H7 (cell line): ENCODE measurements around the gene CDKN1C. TPM values are rescaled to one million over a fixed set of nuclear protein-coding genes. Genes with fewer than 3 reads are reported as not detected.

Source experiments
- DNase-seq: peaks from one replicate; pipeline ENCODE4 v3.0.0; 2012
- H3K27me3 ChIP-seq: 2 replicates; pipeline ENCODE4 v1.6.0; 2011; ENCODE audit warnings: mild to moderate bottlenecking, low read length; ENCODE audit not compliant: control insufficient read depth, insufficient read depth
- H3K36me3 ChIP-seq: replicated peaks from 2 replicates; pipeline ENCODE4 v1.5.1; 2011; ENCODE audit warnings: low read length; ENCODE audit not compliant: control insufficient read depth, insufficient read depth
- H3K4me3 ChIP-seq: 2 replicates; pipeline ENCODE4 v1.5.1; 2011; ENCODE audit warnings: low read depth, mild to moderate bottlenecking, control low read depth, low read length, moderate library complexity; ENCODE audit not compliant: insufficient read depth
- total RNA-seq: library from RNA; depleted of rRNA; stranded (reverse); fragments of >200 nt; shearing (Covaris generic); gene quantifications from 2 replicates; pipeline ENCODE4 v1.2.3, GENCODE V29; 2014

The CDKN1C gene
- total RNA-seq, 1 experiment from 2014 or later: 58.4 TPM

DNA sequence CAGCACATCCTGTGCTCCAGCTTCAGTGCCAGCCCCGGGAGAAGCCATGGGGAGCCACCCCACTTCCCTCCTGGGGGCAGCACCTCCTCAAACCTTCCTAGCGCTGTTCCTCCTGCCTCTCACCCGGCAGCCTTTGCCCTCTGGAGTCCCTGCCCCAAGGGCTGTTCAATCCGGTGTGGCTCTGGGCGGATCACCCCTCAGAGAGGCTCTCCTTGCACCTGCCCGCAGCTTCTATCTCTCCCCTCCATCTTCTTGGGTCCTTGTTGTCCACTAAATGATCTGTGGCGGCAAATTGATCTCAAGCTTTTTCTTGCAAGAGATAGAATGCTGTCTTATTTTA is 18.1 kb upstream of the CDKN1C start:
- Histone ChIP-seq H3K36me3 (no peaks in the 10 kb centered on the region), H3K27me3 (peaks cover 2% of the 10 kb centered on the region; the same call in 1 of the 2 replicates), H3K4me3 (no peak overlapping the region)
- no peak for DNase-seq

DNA sequence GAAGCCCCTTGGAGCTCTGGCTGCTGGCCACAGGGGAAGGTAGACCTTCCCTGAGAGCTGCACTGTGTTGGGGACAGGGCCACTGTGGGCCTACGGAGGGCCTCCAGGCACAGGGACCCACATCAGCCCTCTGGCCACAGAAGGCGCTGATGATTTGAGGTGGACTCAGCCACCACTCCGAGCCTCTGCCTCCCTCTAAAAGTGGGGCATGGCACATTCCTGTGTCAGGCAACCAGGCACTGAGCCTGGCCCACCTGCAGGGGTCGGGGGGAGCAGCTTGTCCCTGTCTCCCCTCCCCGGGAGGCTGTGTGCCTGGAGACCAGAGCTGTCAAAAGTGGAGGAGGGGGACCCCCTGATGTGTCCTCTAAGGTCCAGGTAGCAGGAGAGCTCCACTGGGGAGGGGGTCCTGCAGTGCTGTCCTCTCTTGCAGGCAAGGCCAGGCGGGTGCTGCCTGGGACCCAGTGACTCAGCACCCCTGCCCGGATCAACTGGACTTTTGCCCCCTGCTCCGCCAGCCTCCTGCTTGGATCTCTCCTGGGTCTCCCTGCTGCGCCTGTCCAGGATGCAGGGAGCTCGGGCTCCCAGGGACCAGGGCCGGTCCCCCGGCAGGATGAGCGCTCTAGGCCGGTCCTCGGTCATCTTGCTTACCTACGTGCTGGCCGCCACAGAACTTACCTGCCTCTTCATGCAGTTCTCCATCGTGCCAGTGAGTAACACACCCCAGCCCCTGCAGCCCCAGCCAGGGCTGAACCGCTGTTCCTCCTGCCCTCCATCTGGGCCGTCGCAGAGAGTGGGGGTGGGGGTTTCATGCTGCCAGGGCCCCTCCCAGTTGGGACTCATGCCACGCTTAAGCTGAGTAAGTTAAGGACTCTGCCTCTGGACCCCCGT is 17.5 kb upstream of the CDKN1C start:
- peaks cover 2% of the 10 kb centered on the region; the same call in 1 of the 2 replicates for H3K27me3 ChIP-seq
- H3K4me3 ChIP-seq: peak overlapping the region; percentile 73
- H3K36me3 ChIP-seq: no peaks in the 10 kb centered on the region
- DNase-seq: peak; percentile 80

DNA sequence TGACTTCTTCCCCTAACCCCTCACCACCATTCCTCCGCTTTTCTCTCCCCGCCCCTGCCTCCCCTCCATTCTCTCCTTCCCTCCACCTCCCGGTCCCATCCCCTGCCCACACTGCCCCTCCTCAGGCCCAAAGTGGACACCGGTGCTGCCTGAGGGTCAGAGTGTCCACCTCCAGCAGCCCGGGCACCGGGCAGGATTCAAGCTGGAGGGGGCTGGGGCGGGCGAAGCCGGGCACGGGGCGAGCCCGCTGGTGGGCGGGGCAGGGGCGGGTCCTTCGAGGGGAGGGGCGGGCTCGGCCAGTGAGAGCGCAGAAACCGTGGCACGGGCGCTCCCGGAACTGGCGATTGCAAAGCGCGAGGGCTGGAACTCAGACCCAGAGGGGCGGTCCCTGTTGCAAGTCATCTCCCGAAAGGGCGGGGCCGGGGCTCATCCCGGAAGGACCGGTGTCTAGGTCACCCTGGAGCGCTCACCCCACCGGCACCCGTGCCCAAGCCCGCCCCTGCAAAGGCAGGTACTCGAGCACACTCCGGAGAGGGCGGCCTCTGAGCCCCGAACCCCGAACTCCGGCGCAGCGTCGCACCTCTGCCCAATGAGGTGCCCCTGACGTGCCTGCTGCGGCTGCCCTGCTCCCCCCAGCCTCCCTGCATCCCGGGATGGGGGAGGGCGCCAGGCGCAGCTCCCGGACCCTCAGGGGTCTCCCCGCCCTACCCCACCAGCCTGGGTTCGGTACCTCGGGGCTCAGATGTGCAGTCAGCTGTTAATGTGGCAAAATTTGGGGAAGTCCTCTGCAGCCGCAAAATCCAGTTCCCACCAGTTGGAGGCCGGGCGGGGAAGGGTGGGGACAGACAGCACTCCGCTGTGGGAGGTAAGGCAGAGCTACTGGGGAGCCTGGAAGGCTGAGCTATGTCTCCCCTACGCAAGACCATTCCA is 16.5 kb upstream of the CDKN1C start:
- Histone ChIP-seq H3K36me3 (no peaks in the 10 kb centered on the region), H3K27me3 (peaks cover 2% of the 10 kb centered on the region; the same call in 1 of the 2 replicates), H3K4me3 (peak overlapping the region; percentile 73)
- DNase-seq: peak; percentile 99

DNA sequence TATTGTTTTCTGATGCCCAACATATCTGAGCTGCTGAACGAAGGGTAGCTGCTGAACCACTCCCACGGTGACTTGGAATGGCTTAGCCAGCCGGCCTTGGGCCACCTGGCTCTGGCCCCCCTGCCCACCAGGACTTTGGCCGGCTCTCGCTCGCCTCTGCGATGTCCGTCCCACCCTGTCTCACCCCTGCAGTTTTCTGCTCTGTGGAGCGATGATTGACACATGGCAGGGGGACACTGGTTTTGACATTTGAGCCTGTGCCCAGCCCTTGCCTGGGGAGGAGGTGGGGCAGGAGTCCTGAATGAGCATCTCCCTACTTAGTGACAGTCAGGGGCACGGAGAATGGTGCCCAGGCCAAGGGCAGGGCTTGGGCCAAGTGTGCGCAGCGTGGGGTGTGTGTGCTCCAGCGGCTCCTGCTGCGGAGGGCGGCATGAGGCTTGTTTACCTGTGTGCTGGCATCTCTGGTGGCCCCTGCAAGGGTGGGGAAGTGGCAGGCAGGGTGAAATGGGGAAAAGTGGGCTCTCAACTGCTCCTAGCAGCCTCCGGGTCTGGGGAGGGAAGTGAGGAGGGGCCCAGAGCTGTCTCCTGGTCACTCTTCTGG is 15.7 kb upstream of the CDKN1C start:
- no peak for DNase-seq
- Histone ChIP-seq H3K27me3 (peaks cover 3% of the 10 kb centered on the region), H3K4me3 (peak overlapping the region; percentile 73), H3K36me3 (no peaks in the 10 kb centered on the region)

DNA sequence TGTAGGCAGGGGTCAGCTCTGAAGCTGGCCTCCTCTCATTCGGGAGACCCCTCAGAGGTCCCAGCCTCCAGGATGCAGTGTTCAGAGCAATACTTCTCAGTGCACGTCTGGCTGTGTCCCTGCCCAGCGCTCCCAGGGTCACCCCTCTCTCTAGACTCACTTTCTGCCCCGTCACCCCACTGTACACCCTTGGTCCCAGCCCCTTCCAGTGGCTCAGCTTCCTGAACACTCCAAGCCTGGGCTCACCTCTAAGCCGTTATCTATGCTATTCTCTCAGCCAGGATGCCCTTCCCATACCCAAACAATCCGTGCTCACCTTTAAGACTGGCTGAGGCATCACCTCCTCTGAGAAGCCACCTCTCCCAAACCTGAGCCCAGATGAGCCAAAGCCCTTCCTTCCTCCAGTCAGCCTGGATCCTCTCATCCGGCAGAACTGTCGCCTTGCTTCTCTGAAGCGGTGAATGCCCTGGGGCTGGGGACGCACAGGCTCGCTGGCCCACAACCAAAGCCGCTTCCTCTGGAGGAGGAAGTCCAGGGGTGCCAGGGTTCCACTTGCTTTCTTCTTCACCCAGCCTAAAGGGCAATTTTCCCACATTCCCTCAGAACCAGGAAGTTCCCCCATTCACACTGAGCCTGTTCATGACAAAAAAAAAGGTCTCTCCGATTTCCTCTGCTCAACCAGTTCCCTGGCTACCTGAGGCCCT is 13.7 kb upstream of the CDKN1C start:
- Histone ChIP-seq H3K27me3 (peaks cover 3% of the 10 kb centered on the region), H3K36me3 (no peaks in the 10 kb centered on the region), H3K4me3 (no peak overlapping the region)
- DNase-seq: no peak

DNA sequence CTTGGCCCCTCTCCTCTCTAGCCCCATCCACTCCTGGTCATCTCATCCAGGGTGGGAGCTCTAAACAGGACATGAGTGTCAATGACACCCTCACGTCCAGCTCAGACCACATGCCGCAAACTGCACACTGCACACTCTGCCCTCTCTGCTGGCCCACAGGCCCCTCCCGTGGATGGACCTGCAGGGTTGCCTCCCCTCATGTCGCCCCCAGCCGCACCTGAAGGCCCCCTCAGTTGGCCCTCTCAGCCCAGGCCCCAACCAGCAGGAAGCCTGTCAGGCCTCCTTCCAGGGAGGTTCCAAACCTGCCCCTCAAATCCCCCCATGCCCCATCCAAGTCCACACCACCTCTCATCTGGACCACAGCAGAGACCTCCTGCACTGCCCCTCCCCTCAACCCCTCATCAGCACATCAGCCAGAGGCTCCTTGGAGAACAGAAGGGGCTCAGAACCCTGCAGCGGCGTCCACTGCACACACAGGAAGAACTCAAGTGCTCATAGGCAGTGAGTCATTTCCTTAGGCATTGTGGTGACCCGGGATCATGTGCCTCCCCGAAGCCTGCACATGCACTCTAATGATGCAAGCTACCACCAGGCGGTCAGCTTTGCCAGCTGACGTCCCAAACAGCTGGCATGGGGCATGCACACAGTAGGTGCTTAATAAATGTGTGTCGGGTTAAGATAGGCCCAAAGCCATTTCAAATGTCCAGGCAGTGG is 12.9 kb upstream of the CDKN1C start:
- Histone ChIP-seq H3K4me3 (no peak overlapping the region), H3K36me3 (no peaks in the 10 kb centered on the region), H3K27me3 (peaks cover 3% of the 10 kb centered on the region)
- no peak for DNase-seq

DNA sequence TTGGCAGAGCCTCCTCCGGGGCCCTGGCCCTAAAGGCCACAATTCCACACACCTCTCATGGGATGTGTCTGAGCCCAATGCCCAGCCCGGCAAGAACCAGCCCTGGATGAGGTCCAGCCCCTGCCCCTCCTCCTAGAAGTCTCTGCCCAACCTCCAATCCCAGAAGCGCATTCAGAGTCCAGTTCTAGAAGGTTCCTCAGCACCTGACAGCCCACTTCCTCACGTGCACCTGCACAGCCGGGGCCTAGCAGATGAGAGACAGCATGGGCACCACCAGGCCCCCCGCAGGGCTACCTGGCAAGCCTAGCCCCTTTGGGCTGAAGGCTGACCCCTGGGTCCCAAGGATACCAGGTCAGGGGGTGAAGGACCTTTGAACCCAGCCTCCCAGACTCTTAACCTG is 11.5 kb upstream of the CDKN1C start:
- no peaks in the 10 kb centered on the region for H3K36me3 ChIP-seq
- H3K4me3 ChIP-seq: no peak overlapping the region
- peaks cover 3% of the 10 kb centered on the region for H3K27me3 ChIP-seq
- DNase-seq: no peak

DNA sequence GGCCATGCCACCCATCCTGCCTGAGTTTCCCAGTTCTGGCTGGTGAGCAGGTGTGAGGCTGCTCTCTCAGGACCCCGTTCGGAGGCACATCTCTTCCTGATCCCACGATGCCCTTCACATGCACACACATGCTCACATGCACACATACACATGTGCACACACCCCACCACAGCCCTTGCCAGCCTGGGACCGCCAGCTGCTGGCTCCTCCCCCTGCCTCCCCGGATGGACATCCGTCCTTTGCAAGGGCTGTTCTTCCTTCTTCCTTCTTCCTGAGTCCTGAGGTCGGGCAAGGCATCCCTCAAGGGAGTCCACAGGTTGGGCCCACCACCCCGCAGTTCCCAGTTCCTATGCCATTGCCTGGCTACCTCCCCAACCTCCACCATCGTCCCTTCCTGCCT is 10.5 kb upstream of the CDKN1C start:
- DNase-seq: no peak
- Histone ChIP-seq H3K4me3 (no peak overlapping the region), H3K27me3 (peaks cover 1% of the 10 kb centered on the region), H3K36me3 (no peaks in the 10 kb centered on the region)

DNA sequence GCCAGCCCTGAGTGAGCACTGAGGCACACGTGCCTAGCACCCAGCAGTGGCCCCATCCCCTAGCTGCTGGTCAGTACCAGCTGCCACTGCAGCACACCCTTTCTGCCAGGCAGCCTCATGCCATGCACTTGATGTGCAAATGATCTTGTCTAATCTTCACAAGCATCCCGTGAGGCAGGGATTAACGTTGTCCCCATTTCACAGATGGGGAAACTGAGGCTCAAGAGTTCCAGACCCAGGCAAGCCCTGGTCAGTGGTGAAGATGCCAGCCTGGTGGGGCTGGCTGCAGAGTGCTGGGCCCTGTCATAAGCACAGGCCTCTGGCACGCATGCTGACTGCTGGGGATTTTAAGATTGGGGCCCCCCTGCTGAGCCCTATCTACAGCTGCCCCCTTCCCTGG is 8.4 kb upstream of the CDKN1C start:
- no peaks in the 10 kb centered on the region for H3K36me3 ChIP-seq
- no peak overlapping the region for H3K4me3 ChIP-seq
- peaks cover 1% of the 10 kb centered on the region for H3K27me3 ChIP-seq
- DNase-seq: no peak

DNA sequence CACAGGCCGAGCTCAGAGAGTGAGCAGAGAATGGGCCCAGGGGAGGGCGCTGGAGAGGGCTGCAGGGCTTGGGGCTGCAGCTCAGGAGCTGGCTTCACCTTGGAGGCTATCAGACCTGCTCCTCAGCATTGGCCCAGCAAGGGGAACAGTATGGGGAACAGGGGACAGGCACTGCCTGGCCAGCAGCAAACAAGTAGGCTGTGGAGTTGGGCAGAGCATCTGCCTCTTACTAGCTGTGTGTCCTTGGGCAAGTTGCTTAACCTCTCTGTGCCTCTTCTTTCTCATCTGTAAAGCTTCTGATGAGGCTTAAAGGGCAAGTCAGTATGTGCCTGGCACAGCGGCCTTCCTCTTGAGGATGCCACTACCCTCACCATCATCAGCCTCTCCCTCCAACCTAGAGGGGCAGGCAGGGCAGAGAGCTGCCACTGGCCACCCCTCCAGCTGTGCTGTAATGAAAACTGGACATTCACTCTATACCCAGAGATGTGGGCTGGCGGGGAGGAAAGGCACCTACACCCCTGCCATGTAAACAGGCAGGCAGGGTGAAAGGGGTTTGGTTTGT is 7.5 kb upstream of the CDKN1C start:
- Histone ChIP-seq H3K36me3 (no peaks in the 10 kb centered on the region), H3K4me3 (peak overlapping the region; percentile 44), H3K27me3 (peaks cover 3% of the 10 kb centered on the region)
- DNase-seq: peak; percentile 90

DNA sequence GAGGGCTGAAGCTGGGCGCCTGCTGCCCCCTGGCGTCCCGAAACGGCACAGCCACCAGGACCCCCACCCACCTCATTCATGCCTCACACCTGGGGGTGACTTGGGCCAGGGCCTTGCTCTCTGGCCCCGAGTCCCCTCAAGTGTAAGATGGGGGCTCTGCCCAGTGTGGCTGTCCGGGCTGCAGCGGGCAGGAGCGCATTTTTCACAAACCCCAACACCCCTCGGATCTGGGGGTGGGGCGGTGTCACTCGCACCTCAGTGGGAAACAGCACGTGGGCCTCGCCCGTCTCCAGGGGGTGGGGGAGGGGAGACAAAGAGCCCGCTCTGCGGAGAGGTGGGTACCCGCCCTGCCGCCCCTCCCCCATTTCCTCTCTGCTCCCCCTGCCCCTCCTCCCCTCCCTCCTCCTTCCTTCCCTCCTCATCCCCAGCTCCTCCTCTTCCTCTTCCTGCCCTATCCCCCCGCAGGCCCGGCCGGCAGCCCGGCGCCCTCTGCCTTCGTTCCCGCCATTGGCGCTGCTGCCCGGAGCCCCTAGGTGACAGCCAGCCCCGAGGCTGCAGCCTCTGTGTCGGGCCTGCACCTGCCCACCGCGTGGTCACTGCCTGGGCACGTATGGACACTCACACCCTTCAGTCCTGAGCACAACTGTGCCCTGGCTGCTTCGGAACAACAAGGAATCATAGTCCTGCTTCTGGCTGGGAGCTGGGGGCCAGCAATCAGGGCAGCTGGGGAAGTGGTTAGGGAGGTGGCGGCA is 6.8 kb upstream of the CDKN1C start:
- Histone ChIP-seq H3K36me3 (no peaks in the 10 kb centered on the region), H3K27me3 (peaks cover 5% of the 10 kb centered on the region), H3K4me3 (peak overlapping the region; percentile 44)
- DNase-seq: peak; percentile 99

DNA sequence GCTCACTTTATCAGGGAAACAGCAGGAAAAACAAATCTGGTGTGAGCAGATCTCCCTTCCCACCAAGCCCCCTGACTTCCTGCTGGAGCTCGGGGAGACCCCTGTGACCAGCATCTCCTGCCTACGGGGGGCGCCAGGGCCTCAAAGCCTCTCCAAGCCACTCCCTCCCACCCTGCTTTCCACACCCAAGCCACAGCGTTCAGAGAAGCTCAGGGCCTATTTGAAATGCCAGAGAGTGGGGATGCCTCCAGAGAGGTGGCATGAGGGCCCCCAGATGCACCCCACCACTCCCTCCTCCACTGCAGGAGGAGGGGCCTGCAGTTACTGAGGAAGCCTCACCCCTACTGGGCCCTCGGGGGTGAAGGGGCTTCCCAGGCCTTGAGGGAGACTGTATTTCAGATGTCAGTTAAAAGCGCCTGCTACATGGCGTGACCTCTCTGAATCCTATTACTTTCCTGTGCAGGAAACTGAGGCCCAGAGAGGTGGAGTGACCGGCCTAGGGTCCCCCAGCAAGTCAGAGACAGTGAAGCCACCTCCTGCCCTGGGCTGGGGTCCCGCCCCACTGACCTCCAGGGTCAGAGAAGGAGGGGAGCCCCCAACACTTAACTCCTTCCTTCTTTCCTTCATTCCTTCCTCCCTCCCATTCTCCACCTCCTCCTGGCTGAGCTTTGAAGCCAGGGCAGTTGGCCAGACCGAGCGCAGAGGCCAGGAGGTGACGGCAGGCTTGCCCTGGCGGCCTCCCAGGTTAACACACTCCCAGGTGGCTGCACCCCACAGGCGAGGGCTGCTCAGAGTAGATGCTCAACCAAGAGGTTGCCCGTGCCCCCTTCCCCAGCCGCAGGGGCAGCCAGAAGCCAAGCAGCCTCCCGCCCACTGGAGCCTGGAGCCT is 6.0 kb upstream of the CDKN1C start:
- H3K4me3 ChIP-seq: no peak overlapping the region
- peak; percentile 81 for DNase-seq
- peaks cover 11% of the 10 kb centered on the region for H3K27me3 ChIP-seq
- H3K36me3 ChIP-seq: no peaks in the 10 kb centered on the region
